CD4-positive, alpha-beta T cell treated with Interleukin-4 for 1 hour (primary cell): ENCODE data around the gene PRKAA2.

Experiments
- DNase-seq, 2 donors: peaks; one replicate each; pipeline ENCODE4 v3.0.0-alpha.2; 2020 to 2022

Gene PRKAA2

GRCh38 chr1:56719171-56719570 is 74.1 kb downstream of the PRKAA2 start:
- DNase-seq: no peak

- DNase-seq: no peak
These were observed 81.6 kb downstream of the PRKAA2 start for GRCh38 chr1:56726706-56727105.

DNA sequence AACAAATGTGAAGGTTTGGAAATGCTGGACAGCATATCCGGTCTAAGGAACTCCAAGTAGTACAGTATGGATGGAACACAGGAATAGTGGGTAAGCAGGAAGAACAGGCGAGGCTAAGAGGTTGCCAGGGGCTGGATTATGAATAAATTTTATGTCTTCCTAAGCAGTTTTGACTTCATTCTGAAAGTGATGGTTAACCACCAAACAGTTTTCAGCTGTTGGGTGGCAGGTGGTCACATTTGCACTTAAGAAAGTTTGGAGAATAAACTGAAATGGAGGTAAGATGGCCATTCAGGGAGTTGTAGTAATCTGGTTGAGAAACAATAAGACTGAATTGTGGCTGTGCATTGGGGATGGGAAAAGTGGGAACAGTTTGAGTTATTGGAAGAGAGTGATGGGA is 83.8 kb downstream of the PRKAA2 start:
- DNase-seq: no peak

DNA sequence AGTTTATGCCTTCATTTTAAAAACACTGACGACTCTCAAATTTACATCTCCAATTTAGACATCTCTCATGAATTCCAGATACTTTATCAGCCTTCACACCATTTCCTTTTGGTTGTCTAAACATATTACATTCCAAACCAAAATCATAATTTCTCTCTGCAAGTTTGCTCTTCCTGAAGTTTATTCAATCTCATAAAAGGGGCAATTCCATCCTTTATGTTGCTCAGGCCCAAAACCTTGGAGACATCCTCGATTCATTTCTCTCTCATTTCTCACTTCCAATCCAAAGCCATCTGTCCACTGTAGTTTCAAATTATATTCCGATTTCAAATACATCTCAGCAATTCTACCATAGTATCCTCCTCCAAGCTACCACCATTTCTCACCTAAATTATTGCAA is 100.1 kb downstream of the PRKAA2 start:
- no peak for DNase-seq

DNA sequence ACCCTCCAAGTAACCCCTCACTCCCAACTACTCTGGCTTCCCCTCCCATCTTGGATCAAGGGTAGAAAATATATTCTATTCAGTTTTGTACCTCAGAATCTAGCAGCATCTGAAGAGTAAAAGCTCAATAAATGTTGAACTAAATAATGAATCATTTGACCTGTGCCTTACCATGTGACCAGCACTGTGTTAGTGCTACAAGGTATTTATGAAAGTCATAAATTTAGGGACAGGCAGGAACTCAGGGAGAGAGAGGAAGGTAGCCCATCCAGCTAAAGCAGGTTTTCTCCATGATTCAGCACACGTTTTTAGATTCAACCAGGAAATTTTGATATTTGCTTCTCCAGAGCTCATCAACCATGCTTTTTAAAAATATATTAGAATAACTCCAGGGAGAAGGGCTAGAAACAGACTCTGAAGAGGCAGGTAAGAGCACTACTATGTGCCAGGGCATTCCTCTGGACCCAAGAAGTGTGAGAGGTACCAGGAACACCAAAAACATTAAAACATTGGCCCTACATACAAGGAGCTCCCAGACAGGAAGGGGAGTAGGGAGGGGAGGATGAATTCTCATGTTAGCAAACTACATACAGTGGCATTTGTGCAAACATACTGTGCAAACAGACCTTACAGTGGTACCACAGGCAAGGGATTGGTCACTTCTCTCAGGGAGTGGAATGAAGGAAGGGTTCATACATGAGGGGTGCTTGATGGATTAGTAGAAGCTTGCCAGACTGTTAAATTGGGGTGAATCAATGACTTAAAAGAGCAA is 109.8 kb downstream of the PRKAA2 start:
- no peak for DNase-seq

DNA sequence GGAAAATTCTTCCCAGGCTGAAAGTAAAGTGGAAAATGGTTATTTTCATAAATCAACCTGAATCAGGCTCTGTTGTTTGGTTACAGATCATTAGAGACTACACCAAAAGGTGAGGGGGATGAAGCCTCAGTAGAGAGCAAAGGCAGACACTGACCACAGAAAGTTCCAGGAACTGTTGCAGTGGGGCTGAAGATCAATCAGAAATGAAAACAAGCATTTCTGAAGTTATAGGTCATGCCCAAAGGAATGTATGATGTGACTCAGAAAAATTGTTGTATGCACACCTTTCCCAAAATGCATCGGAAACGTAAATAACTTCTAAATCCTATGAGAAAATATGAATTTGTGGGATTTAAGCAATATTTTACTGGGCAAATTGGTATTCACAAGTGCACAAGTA is 110.8 kb downstream of the PRKAA2 start:
- no peak for DNase-seq

DNA sequence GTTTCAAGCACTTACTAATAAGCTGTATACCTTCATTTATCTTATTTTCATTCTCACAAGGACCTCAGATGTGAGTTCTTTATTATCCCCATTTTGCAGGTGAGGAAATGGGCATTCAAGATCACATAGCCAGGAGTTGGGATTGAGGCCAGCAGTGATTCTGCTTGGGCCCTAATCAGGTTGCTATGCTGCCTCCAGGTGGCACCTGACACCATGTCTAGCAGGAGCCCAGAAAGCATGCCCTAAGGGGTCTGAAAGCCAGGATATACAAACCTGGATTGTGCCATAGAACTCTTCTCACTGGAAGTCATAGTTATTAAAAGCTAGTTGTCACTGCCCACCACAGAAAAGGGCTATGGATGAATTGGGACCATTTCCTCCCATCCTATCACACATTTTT is 113.0 kb downstream of the PRKAA2 start:
- DNase-seq: no peak

GRCh38 chr1:56758794-56759193 is 113.7 kb downstream of the PRKAA2 start:
- no peak for DNase-seq
